ENCODE measurements around the gene STK11.

DNA sequence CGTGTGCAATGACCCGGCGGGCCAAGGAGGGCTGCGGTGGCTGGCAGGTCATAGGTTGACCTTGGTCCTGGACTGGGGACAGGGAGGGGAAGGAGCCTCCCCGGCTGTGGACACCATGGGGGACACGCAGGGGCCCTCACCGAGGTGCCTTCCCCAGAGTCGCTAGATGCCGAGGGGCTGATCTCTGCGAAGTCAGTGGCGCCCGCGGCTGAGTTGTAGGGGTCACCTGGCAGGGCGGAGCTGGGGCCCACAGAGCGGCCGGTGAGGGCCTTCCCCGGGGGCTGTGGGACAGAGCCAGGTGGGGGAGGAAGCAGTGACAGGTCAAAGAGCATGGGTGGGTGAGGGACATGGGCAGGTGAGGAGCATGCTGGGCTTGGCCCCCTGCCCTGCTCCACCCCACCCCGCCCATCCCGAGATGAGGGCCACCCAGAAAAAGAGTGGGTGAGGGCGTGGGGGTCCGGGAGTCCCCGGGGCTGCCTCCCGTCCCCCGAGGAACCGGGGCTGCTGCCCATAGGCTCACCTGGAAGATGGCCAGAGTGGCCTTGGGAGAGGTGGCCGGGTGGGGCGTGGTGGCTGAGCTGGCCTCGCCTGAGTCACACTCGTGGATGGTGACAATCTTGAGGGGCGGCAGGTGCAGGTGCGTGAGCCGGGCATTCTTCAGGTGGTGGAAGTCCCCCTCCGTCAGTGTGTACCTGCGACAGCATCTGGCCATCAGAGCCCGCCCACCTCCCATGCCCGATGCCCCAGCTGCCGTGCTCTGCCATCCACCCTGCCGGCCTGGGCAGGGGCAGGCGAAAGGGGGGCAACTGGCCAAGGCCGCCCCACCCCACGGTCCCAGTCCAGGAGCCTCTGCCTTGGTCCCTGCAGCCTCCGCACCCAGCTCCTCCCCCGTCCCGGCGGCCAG is 28.7 kb downstream of the STK11 start:
- TF ChIP-seq, protein P1, sequence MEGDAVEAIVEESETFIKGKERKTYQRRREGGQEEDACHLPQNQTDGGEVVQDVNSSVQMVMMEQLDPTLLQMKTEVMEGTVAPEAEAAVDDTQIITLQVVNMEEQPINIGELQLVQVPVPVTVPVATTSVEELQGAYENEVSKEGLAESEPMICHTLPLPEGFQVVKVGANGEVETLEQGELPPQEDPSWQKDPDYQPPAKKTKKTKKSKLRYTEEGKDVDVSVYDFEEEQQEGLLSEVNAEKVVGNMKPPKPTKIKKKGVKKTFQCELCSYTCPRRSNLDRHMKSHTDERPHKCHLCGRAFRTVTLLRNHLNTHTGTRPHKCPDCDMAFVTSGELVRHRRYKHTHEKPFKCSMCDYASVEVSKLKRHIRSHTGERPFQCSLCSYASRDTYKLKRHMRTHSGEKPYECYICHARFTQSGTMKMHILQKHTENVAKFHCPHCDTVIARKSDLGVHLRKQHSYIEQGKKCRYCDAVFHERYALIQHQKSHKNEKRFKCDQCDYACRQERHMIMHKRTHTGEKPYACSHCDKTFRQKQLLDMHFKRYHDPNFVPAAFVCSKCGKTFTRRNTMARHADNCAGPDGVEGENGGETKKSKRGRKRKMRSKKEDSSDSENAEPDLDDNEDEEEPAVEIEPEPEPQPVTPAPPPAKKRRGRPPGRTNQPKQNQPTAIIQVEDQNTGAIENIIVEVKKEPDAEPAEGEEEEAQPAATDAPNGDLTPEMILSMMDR (conservative IDR thresholded peaks at IDR 0.05), result no peak
- TF ChIP-seq EZH2 (IDR thresholded peaks at IDR 0.05; ENCODE audit: low read depth), result no peak

Measured in PC-9 (cell line).